Ishikawa (cell line): ENCODE data around the gene DNAH9.

ENCODE experiments used
- CEBPB ChIP-seq: IDR thresholded peaks from 2 replicates; pipeline ENCODE4 v1.6.1; 2012
- CREB1 ChIP-seq: IDR thresholded peaks from 2 replicates; pipeline ENCODE4 v1.6.1; 2012; ENCODE audit warnings: low read depth
- EGR1 ChIP-seq: IDR thresholded peaks from 2 replicates; pipeline ENCODE4 v1.6.1; 2012
- EP300 ChIP-seq: IDR thresholded peaks from 2 replicates; pipeline ENCODE4 v1.6.1; 2012; ENCODE audit warnings: borderline replicate concordance
- FOXM1 ChIP-seq: IDR thresholded peaks from 2 replicates; pipeline ENCODE4 v1.6.1; 2012; ENCODE audit warnings: low read depth, borderline replicate concordance
- MAX ChIP-seq: IDR thresholded peaks from 2 replicates; pipeline ENCODE4 v1.6.1; 2012
- NFIC ChIP-seq: IDR thresholded peaks from 2 replicates; pipeline ENCODE4 v1.6.1; 2012
- RAD21 ChIP-seq: IDR thresholded peaks from 2 replicates; pipeline ENCODE4 v1.6.1; 2012; ENCODE audit warnings: low read depth
- REST ChIP-seq: IDR thresholded peaks from 2 replicates; pipeline ENCODE4 v1.6.1; 2012; ENCODE audit warnings: low read depth, mild to moderate bottlenecking
- TAF1 ChIP-seq: IDR thresholded peaks from 2 replicates; pipeline ENCODE4 v1.6.1; 2012; ENCODE audit warnings: low read depth, mild to moderate bottlenecking
- TCF12 ChIP-seq: IDR thresholded peaks from 2 replicates; pipeline ENCODE4 v1.6.1; 2012; ENCODE audit warnings: low read depth
- TEAD4 ChIP-seq: IDR thresholded peaks from 2 replicates; pipeline ENCODE4 v1.6.1; 2012
- USF1 ChIP-seq: IDR thresholded peaks from 2 replicates; pipeline ENCODE4 v1.6.1; 2012
- YY1 ChIP-seq: IDR thresholded peaks from 2 replicates; pipeline ENCODE4 v1.6.1; 2012; ENCODE audit warnings: low read depth
- ZBTB7A ChIP-seq: IDR thresholded peaks from 2 replicates; pipeline ENCODE4 v1.6.1; 2012; ENCODE audit warnings: low read depth

Gene DNAH9

GRCh38 chr17:11969565-11969964 is 371.3 kb downstream of the DNAH9 start:
- TF ChIP-seq EGR1 (no peak), YY1 (no peak), TEAD4 (no peak), EP300 (no peak), TCF12 (no peak), RAD21 (no peak), ZBTB7A (no peak), CREB1 (no peak), CEBPB (no peak), REST (no peak), USF1 (no peak), TAF1 (no peak), MAX (no peak), NFIC (no peak), FOXM1 (no peak)

- TF ChIP-seq CREB1 (no peak), TAF1 (no peak), EP300 (no peak), EGR1 (no peak), CEBPB (no peak), YY1 (no peak), RAD21 (no peak), TCF12 (no peak), TEAD4 (no peak), REST (no peak), MAX (no peak), FOXM1 (no peak), NFIC (no peak), USF1 (no peak)
These were observed 381.5 kb downstream of the DNAH9 start for GRCh38 chr17:11979795-11980194.

- TF ChIP-seq FOXM1 (no peak), CREB1 (no peak), EGR1 (no peak), YY1 (no peak), TEAD4 (no peak), REST (no peak), TCF12 (no peak), CEBPB (no peak), MAX (no peak), TAF1 (no peak), NFIC (no peak), USF1 (no peak), RAD21 (no peak)
These were observed 382.5 kb downstream of the DNAH9 start for GRCh38 chr17:11980813-11981212.

- no peak for TF ChIP-seq MAX
- no peak for TF ChIP-seq ZBTB7A
- no peak for TF ChIP-seq CREB1
- TF ChIP-seq YY1 = no peak
- TF ChIP-seq TEAD4 = no peak
- no peak for TF ChIP-seq CEBPB
- TF ChIP-seq FOXM1 = no peak
- TF ChIP-seq EP300 = no peak
- no peak for TF ChIP-seq TAF1
These were observed 383.6 kb downstream of the DNAH9 start for GRCh38 chr17:11981862-11982261.
